Astrocyte (in vitro differentiated cells and primary cell): Measurements from ENCODE around the gene SAMD4A.

Experiments
- EZH2 ChIP-seq: IDR thresholded peaks from 2 replicates; pipeline ENCODE4 v1.6.1; 2012; ENCODE audit warnings: mild to moderate bottlenecking, low read length, inconsistent platforms; ENCODE audit not compliant: insufficient read depth
- TF ChIP-seq, protein P1 (sequence below): IDR thresholded peaks from 2 replicates; pipeline ENCODE4 v1.5.1; 2011; ENCODE audit warnings: low read depth, mild to moderate bottlenecking, inconsistent platforms, low read length, moderate library complexity; ENCODE audit not compliant: insufficient read depth

DNA sequence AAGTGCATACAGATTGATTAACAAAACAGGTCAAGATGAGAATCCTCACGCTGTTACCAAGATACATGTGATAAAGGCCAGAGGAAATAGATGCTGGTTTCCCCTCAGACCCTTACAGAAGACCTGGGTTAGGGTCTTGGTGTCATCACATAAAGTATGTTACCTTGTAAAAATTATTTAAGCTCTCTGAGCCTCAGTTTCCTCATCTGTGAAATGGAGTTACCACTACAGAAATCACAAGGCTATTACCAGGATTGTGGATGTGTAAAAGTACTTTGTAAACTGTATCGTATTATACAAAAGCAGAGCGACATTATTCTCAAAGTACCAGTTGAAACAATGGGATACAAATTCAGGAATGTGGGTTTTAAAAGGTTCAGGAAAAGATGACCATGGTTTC is 14.0 kb downstream of the SAMD4A start:
- TF ChIP-seq, protein P1, sequence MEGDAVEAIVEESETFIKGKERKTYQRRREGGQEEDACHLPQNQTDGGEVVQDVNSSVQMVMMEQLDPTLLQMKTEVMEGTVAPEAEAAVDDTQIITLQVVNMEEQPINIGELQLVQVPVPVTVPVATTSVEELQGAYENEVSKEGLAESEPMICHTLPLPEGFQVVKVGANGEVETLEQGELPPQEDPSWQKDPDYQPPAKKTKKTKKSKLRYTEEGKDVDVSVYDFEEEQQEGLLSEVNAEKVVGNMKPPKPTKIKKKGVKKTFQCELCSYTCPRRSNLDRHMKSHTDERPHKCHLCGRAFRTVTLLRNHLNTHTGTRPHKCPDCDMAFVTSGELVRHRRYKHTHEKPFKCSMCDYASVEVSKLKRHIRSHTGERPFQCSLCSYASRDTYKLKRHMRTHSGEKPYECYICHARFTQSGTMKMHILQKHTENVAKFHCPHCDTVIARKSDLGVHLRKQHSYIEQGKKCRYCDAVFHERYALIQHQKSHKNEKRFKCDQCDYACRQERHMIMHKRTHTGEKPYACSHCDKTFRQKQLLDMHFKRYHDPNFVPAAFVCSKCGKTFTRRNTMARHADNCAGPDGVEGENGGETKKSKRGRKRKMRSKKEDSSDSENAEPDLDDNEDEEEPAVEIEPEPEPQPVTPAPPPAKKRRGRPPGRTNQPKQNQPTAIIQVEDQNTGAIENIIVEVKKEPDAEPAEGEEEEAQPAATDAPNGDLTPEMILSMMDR, result no peak
- no peak for TF ChIP-seq EZH2
